H4 (cell line): ENCODE data around the gene SBNO1. TPM values are rescaled to one million over a fixed set of nuclear protein-coding genes. Genes with fewer than 3 reads are reported as not detected.
A peak's percentile ranks its signal among the peaks of the same experiment; 100 is the strongest.
"Not testable (repeated sequence)": the region's sequence is repeated elsewhere in the genome, so short reads cannot be mapped to it uniquely, and the experiment has no call there.

Source experiments
- DNase-seq: peaks from one replicate; pipeline ENCODE4 v3.0.0-alpha.2; 2015; ENCODE audit warnings: low spot score
- total RNA-seq: library from RNA; depleted of rRNA; stranded (reverse); fragments of >200 nt; shearing (Covaris generic); gene quantifications from 2 replicates; pipeline ENCODE4 v1.2.3, GENCODE V29; 2014; rRNA removed

Gene SBNO1
- 12.8 and 19.7 TPM in 2 replicates for total RNA-seq

DNA sequence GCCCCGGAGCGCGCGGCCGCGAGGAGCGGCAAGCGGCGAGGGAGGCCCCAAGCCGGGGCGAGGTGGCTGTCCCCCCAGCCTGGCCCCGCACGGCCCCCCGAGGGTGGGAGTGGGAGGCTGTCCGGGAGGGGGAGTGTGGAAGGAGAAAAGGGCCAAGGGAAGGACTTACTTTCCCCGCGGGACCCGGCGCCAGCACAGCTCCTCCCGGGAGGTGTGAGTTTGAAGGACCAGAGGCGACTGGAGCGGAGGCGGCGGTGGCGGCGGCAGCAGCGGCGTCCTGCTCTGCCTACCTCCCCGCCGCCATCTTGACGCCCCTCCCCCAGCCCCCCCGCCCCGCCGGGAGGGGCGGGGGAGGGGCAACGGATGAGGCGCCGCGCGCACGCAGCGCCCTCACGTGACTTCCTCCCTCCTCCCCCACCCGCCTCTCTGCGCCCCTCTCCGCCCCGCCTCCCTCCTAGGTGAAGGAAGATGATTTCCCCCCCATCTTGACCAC is at the start of gene SBNO1:
Gene SBNO1 (minus strand): TSS at position 316 of the 493 bp plus-strand sequence. CDS start 14,406 bp downstream, outside the sequence.
- DNase-seq = peak; percentile 75

DNA sequence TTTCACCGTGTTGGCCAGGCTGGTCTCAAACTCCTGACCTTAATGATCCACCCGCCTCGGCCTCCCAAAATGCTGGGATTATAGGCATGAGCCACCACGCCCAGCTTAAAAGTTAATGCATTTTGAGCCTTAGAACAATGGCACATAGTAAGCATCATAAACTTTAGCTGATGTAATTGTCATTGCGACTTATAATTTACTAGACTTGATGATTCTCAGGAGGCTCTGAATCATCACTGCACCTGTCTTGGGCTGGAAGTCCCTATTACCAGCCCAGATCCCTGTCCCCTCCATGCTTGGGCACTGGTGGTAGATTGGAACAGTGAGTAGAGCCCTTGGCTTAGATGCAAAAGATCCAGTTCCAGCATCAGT is 45.4 kb upstream of the SBNO1 start:
- no peak for DNase-seq

DNA sequence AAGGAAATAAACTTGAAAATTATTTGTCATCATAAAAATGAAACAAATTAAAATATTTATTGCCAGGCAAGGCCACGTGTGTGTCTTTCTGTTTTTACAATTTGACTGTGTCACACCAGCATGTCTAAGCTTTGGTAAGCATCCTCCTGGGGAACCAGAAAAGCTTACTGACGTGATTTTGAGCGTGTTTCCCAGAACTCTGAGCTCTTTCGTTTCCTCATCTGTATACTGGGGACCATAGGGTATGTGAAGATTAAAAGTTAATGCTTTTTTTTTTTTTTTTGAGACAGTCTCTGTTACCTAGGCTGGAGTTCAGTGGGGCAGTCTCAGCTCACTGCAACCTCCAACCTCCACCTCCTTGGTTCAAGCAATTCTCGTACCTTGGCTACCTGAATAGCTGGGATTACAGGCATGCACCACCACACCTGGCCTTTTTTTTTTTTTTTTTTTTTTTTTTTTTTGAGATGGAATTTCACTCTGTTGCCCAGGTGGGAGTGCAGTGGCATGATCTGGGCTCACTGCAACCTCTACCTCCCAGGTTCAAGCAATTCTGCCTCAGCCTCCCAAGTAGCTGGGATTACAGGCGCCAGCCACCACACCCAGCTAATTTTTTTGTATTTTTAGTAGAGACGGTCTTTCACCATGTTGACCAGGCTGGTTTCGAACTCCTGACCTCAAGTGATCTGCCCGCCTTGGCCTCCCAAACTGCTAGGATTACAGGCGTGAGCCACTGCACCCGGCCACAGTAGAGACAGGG is 44.8 kb upstream of the SBNO1 start:
- not testable (repeated sequence) for DNase-seq

DNA sequence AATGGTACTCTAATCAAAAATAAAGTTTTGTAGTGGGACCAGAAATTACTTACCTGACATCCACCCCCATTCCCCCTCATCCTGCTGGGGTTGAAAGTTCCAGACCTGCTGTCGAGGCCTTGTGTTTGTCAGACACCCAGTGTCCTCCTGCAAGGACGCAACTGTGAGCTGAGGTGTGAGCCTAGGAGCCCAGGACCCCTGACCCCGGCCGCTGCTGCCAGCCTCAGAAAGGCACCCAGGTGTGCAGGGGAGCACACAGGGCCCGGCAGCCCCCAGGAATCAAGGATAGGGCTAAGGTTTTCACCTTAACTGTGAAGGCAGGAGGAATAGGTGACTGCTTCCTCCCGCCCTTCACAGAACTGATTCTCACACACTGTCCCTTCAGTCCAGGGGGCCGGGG is 44.0 kb upstream of the SBNO1 start:
- not testable (repeated sequence) for DNase-seq

DNA sequence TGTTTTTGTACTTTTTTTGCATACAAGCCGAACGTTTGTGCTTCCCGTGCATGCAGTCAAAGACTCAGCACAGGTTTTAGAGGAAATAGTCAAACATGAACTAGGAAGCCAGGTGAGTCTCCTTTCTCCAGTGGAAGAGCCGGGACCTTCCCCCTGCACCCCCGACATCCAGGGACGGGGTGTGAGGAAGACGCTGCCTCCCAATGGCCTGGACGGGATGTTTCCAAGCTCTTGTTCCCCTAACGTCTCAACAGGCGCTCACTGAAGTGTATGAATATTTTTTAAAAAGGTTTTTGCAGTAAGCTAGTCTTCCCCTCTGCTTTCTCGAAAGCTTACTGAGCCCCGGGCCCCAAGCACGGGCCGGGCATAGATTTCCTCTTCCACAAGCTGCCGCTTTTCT is 43.3 kb upstream of the SBNO1 start:
- DNase-seq = not testable (repeated sequence)

DNA sequence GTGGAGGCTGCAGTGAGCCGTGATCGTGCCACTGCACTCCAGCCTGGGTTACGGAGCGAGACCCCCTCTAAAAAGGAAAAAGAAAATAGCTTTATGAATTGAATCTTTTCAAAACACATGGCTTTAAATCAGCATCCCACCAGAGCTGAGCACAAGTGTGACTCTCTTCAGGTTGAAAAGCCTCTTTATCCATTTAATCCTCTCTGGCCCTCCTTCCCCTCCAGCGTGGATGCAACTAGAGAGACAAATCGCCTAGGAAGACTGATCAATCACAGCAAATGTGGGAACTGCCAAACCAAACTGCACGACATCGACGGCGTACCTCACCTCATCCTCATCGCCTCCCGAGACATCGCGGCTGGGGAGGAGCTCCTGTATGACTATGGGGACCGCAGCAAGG is 42.6 kb upstream of the SBNO1 start:
- DNase-seq = not testable (repeated sequence)

DNA sequence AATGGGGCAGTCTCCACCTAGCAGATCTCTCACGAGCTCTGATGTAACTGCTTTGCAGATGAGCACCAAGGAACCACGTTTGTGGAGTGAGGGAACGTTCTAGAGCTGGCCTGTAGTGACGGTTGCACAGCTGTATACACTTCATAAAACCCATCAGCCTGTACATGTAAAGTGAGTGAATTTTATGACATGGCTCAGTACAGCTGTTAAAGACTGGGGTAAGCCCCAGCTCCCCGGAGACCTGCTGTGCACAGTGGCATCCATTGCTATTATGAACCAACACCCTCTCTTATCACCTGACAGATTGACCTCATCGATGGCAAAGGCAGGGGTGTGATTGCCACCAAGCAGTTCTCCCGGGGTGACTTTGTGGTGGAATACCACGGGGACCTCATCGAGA is 39.9 kb upstream of the SBNO1 start:
- no peak for DNase-seq

DNA sequence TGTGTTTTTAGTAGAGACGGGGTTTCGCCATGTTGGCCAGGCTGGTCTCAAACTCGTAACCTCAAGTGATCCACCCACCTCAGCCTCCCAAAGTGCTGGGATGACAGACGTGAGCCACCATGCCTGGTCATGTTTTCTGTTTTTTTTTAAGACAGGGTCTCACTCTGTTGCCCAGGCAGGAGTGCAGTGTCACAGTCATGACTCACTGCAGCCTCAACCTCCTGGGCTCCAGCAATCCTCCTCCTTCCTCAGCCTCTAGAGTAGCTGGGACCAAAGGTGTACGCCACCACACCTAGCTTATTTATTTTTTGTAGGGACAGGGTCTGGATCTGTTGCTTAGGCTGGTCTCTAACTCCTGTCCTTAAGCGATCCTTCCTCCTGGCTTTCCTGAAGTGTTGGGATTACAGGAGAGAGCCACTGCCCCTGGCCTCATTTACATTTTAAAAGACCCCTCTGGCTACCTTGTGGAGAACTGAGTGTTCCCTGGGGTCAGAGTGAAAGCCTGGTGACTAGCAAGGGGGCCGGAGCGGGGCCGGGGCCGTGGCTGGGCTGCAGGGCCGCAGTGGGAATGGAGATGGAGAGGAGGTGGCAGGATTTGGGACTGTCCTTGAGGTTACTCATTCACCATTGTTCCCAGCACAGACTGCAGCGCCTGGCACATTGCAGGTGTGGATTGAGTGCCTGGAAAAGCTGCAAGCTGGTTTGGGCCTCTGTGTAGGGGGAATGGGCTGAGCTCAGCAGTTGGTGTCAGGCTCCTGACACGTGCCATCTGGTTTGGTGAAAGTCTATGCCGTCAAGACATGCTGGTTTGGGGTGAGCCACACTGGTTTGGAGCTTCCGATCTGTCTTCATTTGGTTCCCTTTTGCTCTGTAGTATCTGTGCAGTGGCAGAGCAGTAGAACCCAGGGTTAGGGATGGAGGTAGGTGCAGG is 37.4 kb upstream of the SBNO1 start:
- DNase-seq = no peak

DNA sequence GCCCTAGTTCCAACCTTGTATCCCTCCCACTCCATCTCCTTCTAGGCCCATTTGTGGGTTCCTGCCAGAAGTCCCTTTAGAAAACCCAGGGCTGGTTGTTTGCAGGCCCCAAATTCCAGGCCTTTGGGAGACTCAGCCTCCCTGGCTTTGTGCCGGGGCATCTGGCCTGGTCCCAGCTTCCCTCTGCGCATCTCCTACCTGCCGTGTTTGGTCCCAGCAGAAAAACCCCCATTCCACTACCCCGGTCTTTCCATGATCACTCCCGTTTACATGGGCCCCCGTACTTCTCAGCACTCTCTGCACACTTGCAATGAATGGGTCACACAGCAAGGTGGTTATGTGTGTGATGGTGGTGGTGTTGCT is 34.6 kb upstream of the SBNO1 start:
- no peak for DNase-seq

DNA sequence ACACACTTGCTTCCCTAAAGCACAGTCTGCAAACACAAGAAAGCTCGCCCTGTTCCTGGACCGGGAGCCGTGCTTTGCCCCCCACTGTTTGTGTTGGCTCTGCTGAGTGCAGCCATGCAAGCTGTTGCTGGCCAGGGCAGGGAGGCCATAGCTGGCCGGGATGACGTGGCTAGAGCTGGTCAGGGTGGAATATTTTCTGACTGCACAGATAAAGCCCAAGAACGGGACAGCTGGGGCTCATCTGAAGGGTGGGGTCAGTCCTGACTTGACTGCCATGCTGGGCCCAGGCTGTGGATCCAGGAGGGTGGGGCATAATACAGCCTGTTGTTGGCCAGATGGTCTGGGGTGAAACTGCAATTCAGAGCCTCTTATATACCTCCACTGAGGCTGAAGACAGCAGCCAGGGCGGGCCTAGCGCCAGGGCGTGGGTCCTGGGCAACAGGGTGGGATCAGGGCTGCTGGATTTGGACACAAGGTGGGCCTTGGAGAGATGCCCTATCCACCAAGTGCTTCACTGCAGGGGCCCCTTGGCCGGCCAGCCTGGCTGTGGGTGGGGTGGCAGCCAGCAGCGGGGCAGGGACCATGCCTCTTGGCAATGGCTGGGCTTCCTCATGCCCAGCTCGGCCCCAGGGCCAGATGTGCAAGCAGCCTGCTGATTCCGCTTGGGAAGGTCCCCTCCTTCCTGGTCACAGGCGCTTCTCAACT is 34.1 kb upstream of the SBNO1 start:
- DNase-seq = no peak

DNA sequence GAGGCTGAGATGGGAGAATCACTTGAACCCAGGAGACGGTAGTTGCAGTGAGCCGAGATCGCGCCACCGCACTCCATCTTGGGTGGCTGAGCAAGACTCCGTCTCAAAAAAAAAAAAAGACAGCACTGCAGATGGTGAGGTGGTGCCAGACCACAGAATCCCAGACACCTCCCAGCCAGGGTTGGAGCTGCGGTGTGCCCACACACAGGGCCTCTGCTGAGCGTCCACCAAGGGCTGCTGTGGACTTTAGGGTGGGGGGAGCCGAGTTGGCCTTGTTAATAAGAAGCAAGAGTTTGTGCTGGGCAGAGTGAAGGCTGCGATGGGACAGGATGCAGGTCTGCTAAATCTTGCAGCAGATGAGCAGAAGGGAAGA is 33.5 kb upstream of the SBNO1 start:
- DNase-seq = no peak

DNA sequence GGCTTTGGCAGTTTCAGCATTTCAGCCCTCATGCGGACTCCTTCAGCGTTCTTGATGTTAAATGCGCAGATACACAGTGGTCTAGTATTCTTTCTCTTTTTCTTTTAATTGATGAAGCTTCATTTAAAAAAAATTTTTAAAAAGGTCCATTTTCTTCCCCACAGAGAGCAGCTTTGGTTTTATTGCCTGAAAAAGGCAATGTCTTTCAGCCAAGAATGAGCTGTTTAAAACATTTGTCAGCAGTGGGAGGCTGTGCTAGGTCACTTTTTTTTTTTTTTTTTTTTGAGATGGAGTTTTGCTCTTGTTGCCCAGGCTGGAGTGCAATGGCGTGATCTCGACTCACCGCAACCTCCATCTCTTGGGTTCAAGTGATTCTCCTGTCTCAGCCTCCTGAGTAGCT is 32.8 kb upstream of the SBNO1 start:
- no peak for DNase-seq

DNA sequence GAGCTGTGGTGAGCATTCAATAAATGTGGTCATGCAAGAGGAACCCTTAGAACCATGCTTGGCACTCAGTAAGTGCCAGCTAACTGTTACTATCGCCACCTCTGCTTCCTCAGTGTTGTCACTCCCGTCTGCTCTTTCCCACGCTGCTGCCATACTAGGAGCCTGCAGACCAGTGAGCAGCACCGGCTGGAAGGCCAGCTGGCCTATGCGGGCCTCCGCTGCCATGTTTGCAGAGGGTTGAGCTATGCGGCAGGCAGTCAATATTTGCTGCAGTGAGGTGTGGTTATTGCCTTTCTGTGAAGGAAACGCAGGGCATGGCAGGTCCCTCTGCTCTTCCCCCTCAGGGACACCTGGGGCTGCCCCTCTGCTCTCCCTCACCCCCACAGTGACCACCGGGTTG is 32.3 kb upstream of the SBNO1 start:
- no peak for DNase-seq

DNA sequence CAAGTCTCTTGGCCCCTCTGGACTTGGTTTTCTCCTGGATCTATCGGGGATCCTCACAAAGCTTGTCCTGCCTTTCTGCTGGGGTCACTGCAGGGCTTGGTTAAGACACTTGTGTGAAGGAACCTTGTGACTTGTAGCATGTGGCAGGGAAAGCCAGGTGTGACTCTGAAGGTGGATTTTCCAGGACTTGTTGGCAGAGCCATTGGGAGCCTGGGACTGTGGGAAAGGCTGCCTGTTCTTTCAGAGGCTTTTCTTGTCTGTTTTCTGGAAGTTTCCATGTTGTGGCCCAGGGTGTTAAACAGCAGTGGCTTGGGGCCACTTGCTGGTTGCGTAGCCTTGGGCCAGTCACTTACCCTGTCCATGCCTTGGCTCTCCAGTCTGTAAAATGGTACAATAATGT is 31.9 kb upstream of the SBNO1 start:
- DNase-seq = no peak

DNA sequence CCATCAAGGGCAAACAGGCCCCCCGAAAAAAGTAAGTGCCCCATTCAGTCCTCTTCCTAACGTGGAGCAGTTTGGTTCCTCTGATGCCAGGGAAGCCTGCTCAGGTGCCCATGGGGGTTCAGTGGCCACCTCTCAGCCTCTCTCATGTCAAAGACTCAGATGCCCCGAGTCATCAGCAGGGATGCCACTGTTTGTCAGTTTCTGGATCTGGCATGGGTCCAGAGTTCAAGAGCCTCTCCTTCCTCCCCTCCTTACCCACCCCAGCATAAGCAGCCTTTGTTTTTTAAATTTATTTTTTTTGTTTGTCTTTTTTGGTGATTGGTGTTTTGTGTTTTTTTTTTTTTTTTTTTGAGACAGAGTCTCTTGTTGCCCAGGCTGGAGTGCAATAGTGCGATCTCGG is 30.6 kb upstream of the SBNO1 start:
- DNase-seq = no peak

DNA sequence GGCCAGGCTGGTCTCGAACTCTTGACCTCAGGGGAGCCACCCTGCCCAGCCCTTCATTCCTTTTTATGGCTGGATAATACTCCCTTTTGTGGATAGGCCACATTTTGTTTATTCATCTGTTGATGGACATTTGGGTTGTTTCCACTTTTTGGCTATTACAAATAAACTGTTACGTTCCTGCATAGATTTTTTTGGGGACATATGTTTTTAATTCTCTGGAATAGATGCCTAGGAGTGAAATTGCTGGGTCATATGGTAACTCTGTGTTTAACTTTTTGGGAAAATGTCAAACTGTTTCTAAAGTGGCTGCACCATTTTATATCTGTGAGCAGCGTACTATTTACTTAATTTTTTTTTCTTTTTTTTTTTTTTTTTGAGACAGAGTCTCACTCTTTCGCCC is 29.1 kb upstream of the SBNO1 start:
- no peak for DNase-seq

DNA sequence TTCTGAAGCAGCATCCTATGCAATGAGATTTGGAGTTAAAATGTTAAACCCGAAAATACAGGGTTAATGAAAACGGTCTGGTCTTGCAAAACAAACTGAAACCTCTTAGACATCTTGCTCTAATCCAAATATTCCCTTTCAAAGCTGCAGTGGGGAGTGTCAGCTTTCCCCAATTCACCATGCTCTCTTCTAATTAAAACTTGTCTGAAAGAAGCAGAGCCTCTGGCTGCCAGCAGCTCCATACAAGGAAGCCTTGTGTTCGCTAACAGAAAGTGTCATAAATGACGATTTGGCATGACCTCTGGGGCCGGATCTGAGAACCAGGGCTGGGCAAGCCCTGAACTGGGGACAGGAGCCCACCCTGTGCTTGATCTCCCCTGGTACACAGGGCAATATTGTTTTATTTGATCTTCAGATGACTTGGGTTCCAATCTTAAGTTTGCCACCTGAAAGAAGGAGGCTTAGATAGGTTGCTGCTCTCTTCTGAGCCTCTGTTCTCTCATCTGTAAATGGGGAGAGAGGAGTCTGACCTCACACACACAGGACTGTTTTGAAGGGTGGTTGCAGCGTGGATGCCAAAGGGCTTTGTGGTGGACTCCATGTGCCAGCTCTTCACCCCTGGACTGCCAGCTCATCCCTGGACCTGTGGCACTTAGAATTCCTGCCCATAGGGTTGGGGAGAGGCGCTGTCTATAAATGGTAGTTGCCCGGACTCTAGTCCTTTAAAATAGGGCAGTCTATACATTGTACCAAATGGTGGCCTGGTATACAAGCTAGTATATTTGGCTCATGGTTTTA is 27.1 kb upstream of the SBNO1 start:
- DNase-seq = no peak

DNA sequence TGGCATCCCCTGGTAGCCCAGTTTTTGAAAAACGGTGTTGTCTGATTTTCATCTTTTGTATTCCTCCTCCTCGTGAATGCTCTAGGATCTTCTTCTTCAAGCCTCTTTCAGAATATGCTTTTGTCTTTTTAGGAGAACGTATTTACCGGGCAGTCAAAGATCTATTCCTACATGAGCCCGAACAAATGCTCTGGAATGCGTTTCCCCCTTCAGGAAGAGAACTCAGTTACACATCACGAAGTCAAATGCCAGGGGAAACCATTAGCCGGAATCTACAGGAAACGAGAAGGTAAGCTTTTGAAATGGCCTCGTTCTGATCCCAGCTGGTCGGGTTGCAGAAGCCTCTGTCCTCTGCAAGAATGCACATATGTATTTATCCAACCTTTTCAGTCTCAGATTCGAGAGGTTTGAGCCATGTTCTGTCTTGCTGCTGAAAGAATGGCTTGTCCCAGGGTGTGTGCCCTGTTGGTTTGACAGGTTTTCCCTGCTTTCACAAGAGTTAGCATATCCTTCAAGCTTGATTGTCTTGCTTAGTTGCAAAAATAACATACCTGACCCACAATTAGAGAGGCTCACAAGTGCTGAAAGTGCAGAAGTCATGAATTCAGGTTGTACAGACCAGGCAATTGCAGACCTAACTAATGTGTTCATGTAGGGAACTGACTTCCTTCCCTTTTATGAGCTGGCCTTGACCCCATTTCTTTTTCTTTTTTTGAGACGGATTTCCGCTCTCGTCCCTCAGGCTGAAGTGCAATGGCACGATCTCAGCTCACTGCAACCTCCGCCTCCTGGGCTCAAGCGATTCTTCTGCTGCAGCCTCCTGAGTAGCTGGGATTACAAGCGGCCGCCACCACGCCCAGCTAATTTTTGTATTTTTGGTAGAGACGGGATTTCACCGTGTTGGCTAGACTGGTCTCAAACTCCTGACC is 26.1 kb upstream of the SBNO1 start:
- DNase-seq = no peak

DNA sequence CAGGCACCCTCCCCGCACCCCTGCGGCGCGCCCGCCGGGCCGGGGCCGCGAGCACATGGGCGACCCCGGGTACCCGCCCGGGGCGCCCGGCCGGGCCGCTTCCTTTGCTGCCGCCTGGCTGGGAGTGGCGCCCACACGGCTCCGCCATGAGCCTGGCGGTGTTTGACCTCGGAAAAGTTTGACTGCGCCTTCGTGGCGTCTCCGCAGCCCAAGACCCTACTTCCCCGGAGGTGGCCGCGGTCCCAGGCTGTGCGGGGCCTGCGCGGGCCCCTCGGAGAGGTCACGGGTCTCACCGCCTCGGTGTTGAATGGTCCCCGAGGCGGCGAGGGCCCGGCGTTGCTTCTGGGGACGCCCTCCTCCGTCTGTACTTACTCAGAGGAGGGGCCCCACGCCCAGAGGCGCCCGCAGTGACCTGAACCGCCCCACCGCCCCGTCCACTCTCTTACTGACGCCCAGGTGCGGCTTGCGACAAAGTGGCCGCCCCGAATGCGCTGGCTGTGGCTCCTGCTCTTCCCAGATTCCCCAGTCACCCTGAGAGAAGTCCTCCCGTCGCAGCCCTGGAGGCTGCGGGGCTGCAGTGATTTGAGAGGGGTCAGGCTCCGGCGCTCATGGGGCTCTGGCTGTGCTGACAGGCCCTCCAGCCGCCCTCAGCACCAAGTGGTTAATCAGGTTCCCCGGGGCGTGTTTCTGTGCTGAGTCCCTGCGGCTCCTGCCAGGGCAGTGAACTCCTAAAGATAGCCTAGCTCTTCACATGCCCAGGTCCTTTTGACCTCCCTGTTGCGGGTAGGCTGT is 25.1 kb upstream of the SBNO1 start:
- no peak for DNase-seq
